ENCODE data around the gene DLK1. TPM values are rescaled to one million over a fixed set of nuclear protein-coding genes. Genes with fewer than 3 reads are reported as not detected.

Gene DLK1
- total and polyA plus RNA-seq, 2 of the 13 experiments (the other 11 are each of a cell fraction or from before 2014, with no cell fraction given) = 95.5 to 312 TPM

- TF ChIP-seq NR2C2 (CRISPR knock-in tag; IDR thresholded peaks at IDR 0.05; ENCODE audit: borderline replicate concordance) = no peak
- no peak for TF ChIP-seq NFE2 (CRISPR knock-in tag; IDR thresholded peaks at IDR 0.05)
- TF ChIP-seq POLR2AphosphoS2 (IDR thresholded peaks at IDR 0.05; ENCODE audit: low read depth, low read length) = no peak
- TF ChIP-seq ZBTB2 (CRISPR knock-in tag; IDR thresholded peaks at IDR 0.05; ENCODE audit: low read depth) = no peak
- no peak for TF ChIP-seq KLF16 (CRISPR knock-in tag; IDR thresholded peaks at IDR 0.05)
- no peak for TF ChIP-seq GABPB1 (CRISPR knock-in tag; IDR thresholded peaks at IDR 0.05)
- no peak for TF ChIP-seq CSRNP1 (CRISPR knock-in tag; IDR thresholded peaks at IDR 0.05)
- no peak for TF ChIP-seq HMG20B (CRISPR knock-in tag; conservative IDR thresholded peaks at IDR 0.05)
- no peak for TF ChIP-seq HHEX (CRISPR knock-in tag; IDR thresholded peaks at IDR 0.05)
- no peak for TF ChIP-seq TIGD3 (CRISPR knock-in tag; IDR thresholded peaks at IDR 0.05; ENCODE audit: borderline replicate concordance)
- no peak for TF ChIP-seq HMGXB3 (CRISPR knock-in tag; IDR thresholded peaks at IDR 0.05; ENCODE audit: borderline replicate concordance)
- no peak for TF ChIP-seq MTF2 (CRISPR knock-in tag; IDR thresholded peaks at IDR 0.05; ENCODE audit: borderline replicate concordance)
- no peak for TF ChIP-seq ETV6 (CRISPR knock-in tag; conservative IDR thresholded peaks at IDR 0.05)
- no peak for FAIRE-seq
- Histone ChIP-seq H3K9ac (ENCODE audit: insufficient read depth, low read depth, low read length) (no peak overlapping the region), H3K79me2 (ENCODE audit: insufficient read depth, low read length) (no peaks in the 10 kb centered on the region), H3K36me3 (replicated peaks in 1 of 2; ENCODE audit: control insufficient read depth in 1 of 2, insufficient read depth in 2 of 2, low read length in 2 of 2) (no peaks in the 10 kb centered on the region), H4K20me1 (ENCODE audit: insufficient read depth, low read length) (no peaks in the 10 kb centered on the region), H3K4me1 (ENCODE audit: insufficient read depth, low read length) (peaks cover 22% of the 10 kb centered on the region), H3K9me3 (ENCODE audit: low read length) (no peaks in the 10 kb centered on the region), H3K27ac (ENCODE audit: extremely low read length, insufficient read depth, low read length) (no peak overlapping the region), H3K4me3 (replicated peaks in 1 of 3; ENCODE audit: insufficient read depth in 1 of 3, low read depth in 2 of 3, low read length in 3 of 3) (no peak overlapping the region), H3K4me2 (ENCODE audit: low read depth, low read length) (no peak overlapping the region), H3K27me3 (ENCODE audit: control insufficient read depth in 1 of 2, insufficient read depth in 2 of 2, low read length in 2 of 2) (no peaks in the 10 kb centered on the region), H2AFZ (ENCODE audit: low read length) (no peak overlapping the region)
- ATAC-seq = no peak
- no TSS peak for BruUV-seq (replicated peaks)
- in situ Hi-C loops (cut with HindIII; ENCODE audit: extremely low pct_ligation_motif_present, low pct_unique_long_range_greater_than_20kb) (no loop called here), intact Hi-C loops (cut with micrococcal nuclease; ENCODE audit: unreplicated experiment) (no loop called here)
- 97% methylated on average over 7 of the region's 7 CpGs for WGBS (ENCODE audit: low lambda C conversion rate)
- ChIA-PET CTCF (ENCODE audit: low intra/inter-chr PET ratio, low total read pairs) (no interaction called here), POLR2A (no interaction called here)
- no peak for DNase-seq (ENCODE audit: low spot score)
These were observed 51.8 kb downstream of the DLK1 start for GRCh38 chr14:100778526-100778882.
